HepG2 (cell line): ENCODE data around the gene ZNF79. TPM values are rescaled to one million over a fixed set of nuclear protein-coding genes. Genes with fewer than 3 reads are reported as not detected.

Experiments
- CAMTA2 ChIP-seq: sonication (generic); formaldehyde crosslinking; IDR thresholded peaks from 2 replicates; pipeline ENCODE4 v1.4.0; 2020; ENCODE audit warnings: mild to moderate bottlenecking, missing genetic modification reagents, borderline replicate concordance
- CHD2 ChIP-seq: IDR thresholded peaks from 2 replicates; pipeline ENCODE4 v1.6.1; 2011; ENCODE audit warnings: low read depth, low read length, improper control_type of control experiment
- HNRNPLL ChIP-seq: fragments of 200-400 bp; formaldehyde crosslinking; IDR thresholded peaks from 2 replicates; pipeline ENCODE4 v1.6.1; 2017; ENCODE audit warnings: mild to moderate bottlenecking, low read depth, low read length; ENCODE audit not compliant: poor library complexity, severe bottlenecking
- NFYB ChIP-seq: sonication (generic); formaldehyde crosslinking; IDR thresholded peaks from 2 replicates; pipeline ENCODE4 v1.4.0; 2020; ENCODE audit warnings: missing genetic modification reagents
- ZNF235 ChIP-seq: sonication (generic); formaldehyde crosslinking; IDR thresholded peaks from 2 replicates; pipeline ENCODE4 v1.8.1; 2023; ENCODE audit warnings: mild to moderate bottlenecking, missing genetic modification reagents, borderline replicate concordance
- ZNF543 ChIP-seq: sonication (generic); formaldehyde crosslinking; IDR thresholded peaks from 2 replicates; pipeline ENCODE4 v1.4.0; 2020; ENCODE audit warnings: mild to moderate bottlenecking, missing genetic modification reagents
- ZNF646 ChIP-seq: sonication (generic); formaldehyde crosslinking; IDR thresholded peaks from 2 replicates; pipeline ENCODE4 v1.9.0; 2021; ENCODE audit warnings: mild to moderate bottlenecking, missing genetic modification reagents
- polyA plus RNA-seq, 8 experiments: library from polyadenylated mRNA; depleted of rRNA in 3 of 8; stranded (reverse) in 7 of 8; unstranded in 1 of 8; fragments of >200 nt; fragmentation: Illumina TruSeq in 4 of 8; extraction: Trizol in 4 of 8; gene quantifications; 2 replicates each; pipeline versions ENCODE4 v1.2.1 to v1.2.3, GENCODE V29; 2011 to 2016; ENCODE audit warnings: low read depth in 4 of 8, missing spikeins in 1 of 8, mixed read lengths in 1 of 8; ENCODE audit not compliant: insufficient read depth in 1 of 8
- total RNA-seq, 5 experiments: library from RNA; depleted of rRNA; stranded (reverse); fragments of >200 nt; fragmentation: Illumina TruSeq; extraction: Trizol; gene quantifications; 2 replicates each; pipeline ENCODE4 v1.2.3, GENCODE V29; 2016; ENCODE audit warnings: low read depth in 1 of 5
- TF ChIP-seq, protein P1 (sequence below): sonication (generic); formaldehyde crosslinking; IDR thresholded peaks from 2 replicates; pipeline ENCODE4 v1.4.0; 2020; ENCODE audit warnings: missing genetic modification reagents
- TF ChIP-seq, protein P2 (sequence below): sonication (generic); formaldehyde crosslinking; IDR thresholded peaks from 2 replicates; pipeline ENCODE4 v1.4.0; 2020; ENCODE audit warnings: missing genetic modification reagents
- TF ChIP-seq, protein P3 (sequence below), 2 experiments: sonication (generic) in 1 of 2; formaldehyde crosslinking in 1 of 2; IDR thresholded peaks; 2 replicates each; pipeline versions ENCODE4 v1.4.0 to v1.6.1; 2018 to 2020; ENCODE audit warnings: missing genetic modification reagents in 2 of 2, borderline replicate concordance in 1 of 2, low read depth in 1 of 2, mild to moderate bottlenecking in 1 of 2, missing biosample characterization in 1 of 2
- TF ChIP-seq, protein P4 (sequence below): sonication (generic); formaldehyde crosslinking; IDR thresholded peaks from 2 replicates; pipeline ENCODE4 v1.5.0; 2020; ENCODE audit warnings: mild to moderate bottlenecking, missing genetic modification reagents

ZNF79 gene
- total and polyA plus RNA-seq, 2 of the 13 experiments (the other 11 are each of a cell fraction or from before 2014, with no cell fraction given), result 3.7 to 8.1 TPM

- TF ChIP-seq, protein P1, sequence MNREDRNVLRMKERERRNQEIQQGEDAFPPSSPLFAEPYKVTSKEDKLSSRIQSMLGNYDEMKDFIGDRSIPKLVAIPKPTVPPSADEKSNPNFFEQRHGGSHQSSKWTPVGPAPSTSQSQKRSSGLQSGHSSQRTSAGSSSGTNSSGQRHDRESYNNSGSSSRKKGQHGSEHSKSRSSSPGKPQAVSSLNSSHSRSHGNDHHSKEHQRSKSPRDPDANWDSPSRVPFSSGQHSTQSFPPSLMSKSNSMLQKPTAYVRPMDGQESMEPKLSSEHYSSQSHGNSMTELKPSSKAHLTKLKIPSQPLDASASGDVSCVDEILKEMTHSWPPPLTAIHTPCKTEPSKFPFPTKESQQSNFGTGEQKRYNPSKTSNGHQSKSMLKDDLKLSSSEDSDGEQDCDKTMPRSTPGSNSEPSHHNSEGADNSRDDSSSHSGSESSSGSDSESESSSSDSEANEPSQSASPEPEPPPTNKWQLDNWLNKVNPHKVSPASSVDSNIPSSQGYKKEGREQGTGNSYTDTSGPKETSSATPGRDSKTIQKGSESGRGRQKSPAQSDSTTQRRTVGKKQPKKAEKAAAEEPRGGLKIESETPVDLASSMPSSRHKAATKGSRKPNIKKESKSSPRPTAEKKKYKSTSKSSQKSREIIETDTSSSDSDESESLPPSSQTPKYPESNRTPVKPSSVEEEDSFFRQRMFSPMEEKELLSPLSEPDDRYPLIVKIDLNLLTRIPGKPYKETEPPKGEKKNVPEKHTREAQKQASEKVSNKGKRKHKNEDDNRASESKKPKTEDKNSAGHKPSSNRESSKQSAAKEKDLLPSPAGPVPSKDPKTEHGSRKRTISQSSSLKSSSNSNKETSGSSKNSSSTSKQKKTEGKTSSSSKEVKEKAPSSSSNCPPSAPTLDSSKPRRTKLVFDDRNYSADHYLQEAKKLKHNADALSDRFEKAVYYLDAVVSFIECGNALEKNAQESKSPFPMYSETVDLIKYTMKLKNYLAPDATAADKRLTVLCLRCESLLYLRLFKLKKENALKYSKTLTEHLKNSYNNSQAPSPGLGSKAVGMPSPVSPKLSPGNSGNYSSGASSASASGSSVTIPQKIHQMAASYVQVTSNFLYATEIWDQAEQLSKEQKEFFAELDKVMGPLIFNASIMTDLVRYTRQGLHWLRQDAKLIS, result no peak
- TF ChIP-seq CHD2, result no peak
- TF ChIP-seq CAMTA2 (CRISPR knock-in tag), result no peak
- 0 out of 2 replicates have a peak, but pooled peaks have one; percentile 13 for TF ChIP-seq NFYB (CRISPR knock-in tag)
- TF ChIP-seq, protein P2, sequence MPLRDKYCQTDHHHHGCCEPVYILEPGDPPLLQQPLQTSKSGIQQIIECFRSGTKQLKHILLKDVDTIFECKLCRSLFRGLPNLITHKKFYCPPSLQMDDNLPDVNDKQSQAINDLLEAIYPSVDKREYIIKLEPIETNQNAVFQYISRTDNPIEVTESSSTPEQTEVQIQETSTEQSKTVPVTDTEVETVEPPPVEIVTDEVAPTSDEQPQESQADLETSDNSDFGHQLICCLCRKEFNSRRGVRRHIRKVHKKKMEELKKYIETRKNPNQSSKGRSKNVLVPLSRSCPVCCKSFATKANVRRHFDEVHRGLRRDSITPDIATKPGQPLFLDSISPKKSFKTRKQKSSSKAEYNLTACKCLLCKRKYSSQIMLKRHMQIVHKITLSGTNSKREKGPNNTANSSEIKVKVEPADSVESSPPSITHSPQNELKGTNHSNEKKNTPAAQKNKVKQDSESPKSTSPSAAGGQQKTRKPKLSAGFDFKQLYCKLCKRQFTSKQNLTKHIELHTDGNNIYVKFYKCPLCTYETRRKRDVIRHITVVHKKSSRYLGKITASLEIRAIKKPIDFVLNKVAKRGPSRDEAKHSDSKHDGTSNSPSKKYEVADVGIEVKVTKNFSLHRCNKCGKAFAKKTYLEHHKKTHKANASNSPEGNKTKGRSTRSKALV, result no peak
- no peak for TF ChIP-seq ZNF646
- no peak for TF ChIP-seq ZNF543 (CRISPR knock-in tag)
- TF ChIP-seq, protein P3, sequence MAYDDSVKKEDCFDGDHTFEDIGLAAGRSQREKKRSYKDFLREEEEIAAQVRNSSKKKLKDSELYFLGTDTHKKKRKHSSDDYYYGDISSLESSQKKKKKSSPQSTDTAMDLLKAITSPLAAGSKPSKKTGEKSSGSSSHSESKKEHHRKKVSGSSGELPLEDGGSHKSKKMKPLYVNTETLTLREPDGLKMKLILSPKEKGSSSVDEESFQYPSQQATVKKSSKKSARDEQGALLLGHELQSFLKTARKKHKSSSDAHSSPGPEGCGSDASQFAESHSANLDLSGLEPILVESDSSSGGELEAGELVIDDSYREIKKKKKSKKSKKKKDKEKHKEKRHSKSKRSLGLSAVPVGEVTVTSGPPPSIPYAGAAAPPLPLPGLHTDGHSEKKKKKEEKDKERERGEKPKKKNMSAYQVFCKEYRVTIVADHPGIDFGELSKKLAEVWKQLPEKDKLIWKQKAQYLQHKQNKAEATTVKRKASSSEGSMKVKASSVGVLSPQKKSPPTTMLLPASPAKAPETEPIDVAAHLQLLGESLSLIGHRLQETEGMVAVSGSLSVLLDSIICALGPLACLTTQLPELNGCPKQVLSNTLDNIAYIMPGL (CRISPR knock-in tag; IDR thresholded peaks at IDR 0.05; ENCODE audit: borderline replicate concordance in 1 of 2, low read depth in 1 of 2), result peak in 1 of 2 experiments; percentile 42; a peak in 1 of 4 replicates
- TF ChIP-seq, protein P4, sequence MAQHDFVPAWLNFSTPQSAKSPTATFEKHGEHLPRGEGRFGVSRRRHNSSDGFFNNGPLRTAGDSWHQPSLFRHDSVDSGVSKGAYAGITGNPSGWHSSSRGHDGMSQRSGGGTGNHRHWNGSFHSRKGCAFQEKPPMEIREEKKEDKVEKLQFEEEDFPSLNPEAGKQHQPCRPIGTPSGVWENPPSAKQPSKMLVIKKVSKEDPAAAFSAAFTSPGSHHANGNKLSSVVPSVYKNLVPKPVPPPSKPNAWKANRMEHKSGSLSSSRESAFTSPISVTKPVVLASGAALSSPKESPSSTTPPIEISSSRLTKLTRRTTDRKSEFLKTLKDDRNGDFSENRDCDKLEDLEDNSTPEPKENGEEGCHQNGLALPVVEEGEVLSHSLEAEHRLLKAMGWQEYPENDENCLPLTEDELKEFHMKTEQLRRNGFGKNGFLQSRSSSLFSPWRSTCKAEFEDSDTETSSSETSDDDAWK (CRISPR knock-in tag), result no peak
- TF ChIP-seq ZNF235, result no peak
- no peak for TF ChIP-seq HNRNPLL
These were observed 33.6 kb upstream of the ZNF79 start (continued) for GRCh38 chr9:127390563-127390962.
